IPS-18a (cell line): ENCODE data around the gene TSPEAR.

Experiments
- H3K27ac ChIP-seq: one replicate; pipeline ENCODE4 v1.5.1; 2013; ENCODE audit warnings: low read length
- H3K27me3 ChIP-seq: one replicate; pipeline ENCODE4 v1.6.1; 2013; ENCODE audit warnings: mild to moderate bottlenecking, low read length; ENCODE audit not compliant: control insufficient read depth, insufficient read depth
- H3K36me3 ChIP-seq: one replicate; pipeline ENCODE4 v1.6.1; 2013; ENCODE audit warnings: low read depth, low read length; ENCODE audit not compliant: control insufficient read depth
- H3K4me1 ChIP-seq: one replicate; pipeline ENCODE4 v1.6.1; 2013; ENCODE audit warnings: low read depth, low read length; ENCODE audit not compliant: control insufficient read depth
- H3K4me3 ChIP-seq: one replicate; pipeline ENCODE4 v1.5.1; 2013; ENCODE audit warnings: low read length
- H3K9ac ChIP-seq: one replicate; pipeline ENCODE4 v1.6.1; 2013; ENCODE audit warnings: mild to moderate bottlenecking, low read length, moderate library complexity
- H3K9me3 ChIP-seq: one replicate; pipeline ENCODE4 v1.6.1; 2013; ENCODE audit warnings: low read depth, low read length; ENCODE audit not compliant: control insufficient read depth

The TSPEAR gene

DNA sequence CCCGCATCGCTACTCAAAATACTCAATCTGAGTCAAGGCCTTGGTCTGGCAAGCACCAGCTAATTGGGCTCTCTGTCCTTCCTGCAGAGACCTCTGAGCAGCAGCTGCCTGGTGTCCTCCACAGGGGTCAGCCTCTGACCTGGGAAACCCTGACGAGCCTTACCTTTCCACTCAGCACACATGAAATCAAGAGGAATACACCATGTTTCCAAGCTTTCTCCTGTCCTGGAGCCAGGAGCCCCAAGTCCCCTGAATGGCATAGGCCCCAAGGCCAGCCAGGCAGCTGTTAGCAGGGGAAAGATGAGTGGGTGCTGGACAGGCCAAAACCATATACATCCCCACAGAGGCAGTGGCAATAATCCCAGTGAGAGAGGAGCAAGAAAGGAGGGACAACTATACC lies 27.2 kb upstream of the TSPEAR start:
- H3K36me3 ChIP-seq = no peaks in the 10 kb centered on the region
- no peak overlapping the region for H3K27ac ChIP-seq
- no peaks in the 10 kb centered on the region for H3K27me3 ChIP-seq
- peaks cover 15% of the 10 kb centered on the region for H3K9me3 ChIP-seq
- no peak overlapping the region for H3K9ac ChIP-seq
- H3K4me3 ChIP-seq = no peak overlapping the region
- H3K4me1 ChIP-seq = no peaks in the 10 kb centered on the region

DNA sequence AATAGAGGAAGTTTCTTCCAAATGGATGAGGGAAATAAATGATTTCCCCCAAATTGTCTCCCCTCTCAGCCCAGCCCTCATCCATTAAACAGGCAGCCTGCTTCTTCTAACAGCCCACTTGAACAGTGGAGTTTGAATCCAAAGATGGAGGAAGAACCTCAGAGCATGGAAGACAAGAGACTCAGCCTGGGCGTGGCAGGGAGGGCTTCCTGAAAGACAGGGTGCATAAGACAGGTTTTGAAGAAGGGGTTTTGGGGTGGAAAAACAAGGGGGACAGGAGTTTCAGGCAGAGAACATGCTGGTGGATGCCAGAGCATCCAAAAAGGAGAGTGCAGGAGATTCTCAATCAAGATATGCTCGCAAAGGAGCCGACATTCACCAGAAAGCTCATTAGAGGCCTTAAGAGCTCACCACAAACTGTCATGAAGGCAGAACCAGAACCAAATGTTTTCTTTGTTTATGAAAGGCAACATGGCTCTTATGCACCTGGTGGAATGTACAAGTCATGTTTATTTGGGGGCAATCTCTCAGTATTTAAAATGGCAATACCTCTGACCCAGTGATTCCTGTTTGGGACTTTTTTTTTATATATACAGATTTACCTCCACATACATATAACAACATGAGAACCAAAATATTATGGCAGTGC lies 26.5 kb upstream of the TSPEAR start:
- H3K9ac ChIP-seq = no peak overlapping the region
- peaks cover 15% of the 10 kb centered on the region for H3K9me3 ChIP-seq
- no peak overlapping the region for H3K4me3 ChIP-seq
- H3K27ac ChIP-seq = no peak overlapping the region
- H3K27me3 ChIP-seq = no peaks in the 10 kb centered on the region
- no peaks in the 10 kb centered on the region for H3K4me1 ChIP-seq
- H3K36me3 ChIP-seq = no peaks in the 10 kb centered on the region

DNA sequence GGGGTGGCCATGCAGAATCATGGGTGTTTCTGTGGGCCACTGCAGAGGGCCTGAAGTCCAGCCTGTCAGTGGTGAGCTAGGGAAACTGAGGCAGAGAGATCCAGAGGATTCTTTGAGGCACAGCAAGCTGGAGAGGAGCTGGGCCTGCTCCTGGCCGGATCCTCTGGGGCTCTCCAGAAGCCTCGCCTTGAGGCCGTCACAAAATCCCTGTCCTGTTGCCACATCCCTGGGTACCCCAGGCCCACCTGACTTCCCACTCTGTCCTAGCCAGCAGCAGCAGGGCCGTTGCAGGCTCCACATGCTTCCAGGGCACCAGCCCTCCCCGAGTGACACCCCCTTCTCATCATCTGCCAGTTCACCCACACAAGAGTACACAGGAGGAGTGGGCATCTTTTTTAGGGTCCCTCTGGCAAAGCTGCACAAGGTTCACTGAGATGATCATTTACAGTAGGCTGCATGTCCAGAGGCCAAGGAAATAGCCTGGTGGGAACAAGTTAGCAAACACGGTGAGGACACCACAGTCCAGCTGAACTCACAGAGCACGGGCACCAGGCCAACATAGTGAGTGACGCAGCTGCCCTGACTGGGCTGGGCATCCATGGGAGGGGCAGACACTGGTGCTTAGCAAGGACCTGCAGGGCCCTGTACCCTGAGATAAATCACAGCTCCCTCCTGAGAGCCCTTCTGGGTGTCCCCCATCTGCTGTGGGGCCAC lies 25.1 kb upstream of the TSPEAR start:
- no peak overlapping the region for H3K9ac ChIP-seq
- H3K27me3 ChIP-seq = no peaks in the 10 kb centered on the region
- H3K36me3 ChIP-seq = no peaks in the 10 kb centered on the region
- peaks cover 15% of the 10 kb centered on the region for H3K9me3 ChIP-seq
- no peak overlapping the region for H3K4me3 ChIP-seq
- H3K4me1 ChIP-seq = no peaks in the 10 kb centered on the region
- no peak overlapping the region for H3K27ac ChIP-seq

DNA sequence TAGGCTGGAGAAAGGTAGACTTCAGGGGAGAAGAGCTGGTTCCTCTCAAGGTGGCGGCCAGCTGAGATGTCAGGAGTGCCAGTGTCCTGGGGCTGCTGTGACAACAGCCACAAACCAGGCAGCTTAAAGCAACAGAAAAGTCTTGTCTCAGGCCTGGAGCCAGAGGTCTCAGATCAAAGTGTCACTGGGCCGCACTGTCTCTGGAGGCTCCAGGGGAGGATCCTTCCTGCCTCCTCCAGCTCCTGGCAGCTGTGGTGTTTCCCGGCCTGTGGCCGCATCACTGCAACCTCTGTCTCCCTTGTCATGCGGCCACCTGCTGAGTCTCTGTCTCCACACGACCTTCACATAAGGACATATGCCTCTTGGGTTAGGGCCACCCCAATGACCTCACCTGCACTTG lies 24.4 kb upstream of the TSPEAR start:
- H3K36me3 ChIP-seq = no peaks in the 10 kb centered on the region
- no peaks in the 10 kb centered on the region for H3K4me1 ChIP-seq
- H3K27me3 ChIP-seq = no peaks in the 10 kb centered on the region
- H3K27ac ChIP-seq = no peak overlapping the region
- H3K9ac ChIP-seq = no peak overlapping the region
- H3K9me3 ChIP-seq = peaks cover 15% of the 10 kb centered on the region
- no peak overlapping the region for H3K4me3 ChIP-seq

DNA sequence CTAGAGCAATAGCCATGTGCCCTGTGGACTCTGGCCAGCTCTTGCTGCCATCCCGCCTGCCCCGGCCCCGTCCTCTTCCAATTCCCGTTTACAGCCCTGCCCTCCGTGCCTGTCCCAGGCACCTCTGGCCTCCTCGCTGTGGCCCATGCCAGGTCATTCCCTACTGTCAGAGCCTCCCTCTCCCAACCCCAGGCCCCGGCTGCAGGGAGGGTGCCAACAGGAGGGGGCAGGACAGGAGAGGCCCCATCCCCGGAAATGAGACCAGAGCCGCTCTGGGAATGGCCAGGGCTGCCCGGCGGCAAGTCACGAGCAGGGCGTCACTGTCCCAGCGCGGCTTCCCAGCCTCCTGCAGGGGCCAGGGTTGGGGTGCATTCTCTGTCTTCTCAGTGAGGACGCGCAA lies 23.5 kb upstream of the TSPEAR start:
- no peak overlapping the region for H3K4me3 ChIP-seq
- H3K4me1 ChIP-seq = no peaks in the 10 kb centered on the region
- no peaks in the 10 kb centered on the region for H3K27me3 ChIP-seq
- no peak overlapping the region for H3K9ac ChIP-seq
- no peak overlapping the region for H3K27ac ChIP-seq
- H3K36me3 ChIP-seq = no peaks in the 10 kb centered on the region
- H3K9me3 ChIP-seq = peaks cover 15% of the 10 kb centered on the region

DNA sequence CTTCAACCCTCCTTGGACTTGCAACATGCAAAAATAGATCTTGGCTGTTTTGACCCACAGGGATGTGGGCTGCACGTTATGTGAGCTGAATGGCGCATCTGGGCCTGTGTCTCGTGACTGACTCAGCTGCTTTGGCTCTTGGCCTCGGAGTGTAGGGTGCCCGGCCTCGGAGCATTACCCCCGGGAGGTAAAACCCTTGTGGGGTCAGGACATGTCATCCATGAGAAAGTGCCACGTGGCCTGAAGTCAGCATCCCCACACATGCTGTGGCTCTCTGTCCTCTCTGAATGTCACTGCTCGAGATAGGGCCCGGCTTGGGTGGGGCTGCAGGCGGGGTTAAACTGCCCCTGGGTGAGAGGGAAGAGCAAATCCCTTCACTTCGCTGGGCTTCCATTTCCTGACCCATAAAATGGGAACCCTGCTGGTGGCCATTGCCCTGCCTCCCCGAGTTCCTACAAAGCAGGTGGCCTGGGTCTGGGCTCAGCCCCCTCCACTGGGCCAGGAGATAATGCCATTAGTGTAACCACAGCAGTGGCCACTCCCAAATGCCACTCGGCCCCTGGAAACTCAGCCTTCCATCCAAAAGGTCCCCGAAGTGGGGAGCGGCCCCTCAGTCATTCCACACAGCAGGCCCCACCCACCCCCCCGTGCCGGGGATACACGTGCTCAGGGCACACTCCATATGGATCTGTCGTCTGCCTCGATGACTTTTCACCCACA lies 22.8 kb upstream of the TSPEAR start:
- H3K9ac ChIP-seq = no peak overlapping the region
- H3K36me3 ChIP-seq = no peaks in the 10 kb centered on the region
- H3K4me1 ChIP-seq = no peaks in the 10 kb centered on the region
- H3K27me3 ChIP-seq = no peaks in the 10 kb centered on the region
- H3K9me3 ChIP-seq = peaks cover 15% of the 10 kb centered on the region
- no peak overlapping the region for H3K27ac ChIP-seq
- no peak overlapping the region for H3K4me3 ChIP-seq

DNA sequence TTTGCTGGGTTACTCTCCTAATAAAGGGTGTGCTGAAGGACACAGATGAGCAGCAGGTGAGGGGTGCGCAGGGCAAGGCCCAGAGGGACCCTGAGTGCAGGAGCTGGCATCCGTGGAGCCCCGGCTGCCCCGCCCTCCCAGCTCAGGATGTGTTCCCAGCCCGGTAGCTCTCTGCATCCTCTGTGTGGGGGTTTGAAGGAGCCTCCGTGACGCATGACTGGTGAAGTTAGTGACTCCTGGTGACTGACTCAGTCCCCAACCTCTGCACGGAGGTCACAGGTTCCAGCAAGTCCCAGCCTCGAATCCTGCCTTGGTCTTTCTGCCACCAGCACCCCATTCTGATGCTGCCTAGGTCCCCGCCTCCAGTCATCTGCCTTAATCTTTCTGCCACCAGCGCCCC lies 21.6 kb upstream of the TSPEAR start:
- H3K9ac ChIP-seq = no peak overlapping the region
- H3K4me1 ChIP-seq = no peaks in the 10 kb centered on the region
- peaks cover 8% of the 10 kb centered on the region for H3K9me3 ChIP-seq
- no peak overlapping the region for H3K4me3 ChIP-seq
- no peaks in the 10 kb centered on the region for H3K36me3 ChIP-seq
- no peaks in the 10 kb centered on the region for H3K27me3 ChIP-seq
- no peak overlapping the region for H3K27ac ChIP-seq

DNA sequence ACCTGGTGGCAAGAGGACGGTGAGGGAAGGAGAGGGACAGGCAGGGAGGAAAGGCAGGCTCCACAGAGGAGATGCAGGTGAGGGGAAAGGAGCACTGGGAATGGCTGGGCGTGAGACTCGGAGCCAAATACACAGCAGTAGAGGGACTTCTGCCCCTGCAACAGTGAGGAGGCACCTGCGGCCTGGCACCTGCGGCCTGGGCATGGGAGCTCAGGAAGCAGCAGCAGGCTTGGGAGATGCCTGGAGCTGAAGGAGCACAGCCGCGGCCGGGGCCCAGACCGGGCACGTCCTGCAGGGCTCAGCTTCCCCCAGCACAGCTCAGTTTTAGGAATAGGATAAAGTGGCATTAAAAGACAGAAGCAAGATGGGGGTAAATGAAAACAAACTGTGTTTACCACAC lies 20.9 kb upstream of the TSPEAR start:
- Histone ChIP-seq H3K27ac (no peak overlapping the region), H3K4me1 (no peaks in the 10 kb centered on the region), H3K4me3 (no peak overlapping the region), H3K27me3 (no peaks in the 10 kb centered on the region), H3K9me3 (peaks cover 1% of the 10 kb centered on the region), H3K36me3 (no peaks in the 10 kb centered on the region), H3K9ac (no peak overlapping the region)

DNA sequence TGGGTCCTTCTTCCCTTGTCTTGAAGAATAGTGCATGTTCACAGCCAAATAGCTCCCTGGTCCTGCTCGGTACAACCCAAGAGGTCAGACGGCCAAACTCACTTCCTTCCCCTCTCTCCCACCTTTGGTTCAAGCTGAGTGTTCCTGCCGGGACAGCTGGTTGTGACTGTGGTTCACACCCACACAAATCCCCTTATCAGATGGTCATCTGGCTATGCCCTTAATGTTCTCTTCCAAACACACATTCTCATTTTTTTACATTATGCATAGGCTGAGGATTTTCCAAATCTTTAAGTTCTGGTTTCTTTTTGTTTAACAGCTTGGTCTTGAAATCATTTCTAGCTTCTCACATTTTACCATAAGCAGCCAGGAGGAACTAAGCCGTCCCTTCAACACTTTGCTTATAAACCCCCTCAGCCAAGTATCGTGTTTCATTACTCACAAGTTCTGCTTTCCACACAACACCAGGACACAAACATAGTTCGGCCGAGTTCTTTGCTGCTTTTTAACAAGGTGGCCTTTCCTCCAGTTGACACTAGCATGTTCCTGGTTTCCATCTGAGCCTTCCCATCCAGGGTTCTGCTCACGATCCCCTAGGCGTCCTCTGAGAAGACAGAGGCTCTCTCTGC lies 19.7 kb upstream of the TSPEAR start:
- Histone ChIP-seq H3K9ac (no peak overlapping the region), H3K4me1 (no peaks in the 10 kb centered on the region), H3K4me3 (no peak overlapping the region), H3K27ac (no peak overlapping the region), H3K36me3 (no peaks in the 10 kb centered on the region), H3K27me3 (no peaks in the 10 kb centered on the region), H3K9me3 (no peaks in the 10 kb centered on the region)

DNA sequence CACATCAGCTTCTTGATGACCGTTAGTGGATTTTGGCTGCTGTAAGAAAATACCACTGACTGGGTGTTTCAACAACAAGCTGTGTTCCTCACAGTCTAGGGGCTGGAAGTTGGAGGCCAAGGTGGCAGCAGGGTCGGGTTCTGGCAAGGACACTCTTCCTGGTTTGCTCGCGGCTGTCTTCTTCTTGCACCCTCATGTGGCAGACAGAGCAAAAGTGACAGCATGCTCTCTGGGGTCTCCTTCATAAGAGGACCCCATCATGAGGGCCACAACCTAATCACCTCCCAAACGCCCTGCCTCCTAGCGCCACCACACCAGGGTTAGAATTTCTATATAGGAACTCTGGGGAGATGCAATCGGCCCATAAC lies 18.6 kb upstream of the TSPEAR start:
- H3K4me1 ChIP-seq = no peaks in the 10 kb centered on the region
- H3K36me3 ChIP-seq = no peaks in the 10 kb centered on the region
- no peaks in the 10 kb centered on the region for H3K27me3 ChIP-seq
- no peak overlapping the region for H3K9ac ChIP-seq
- no peaks in the 10 kb centered on the region for H3K9me3 ChIP-seq
- no peak overlapping the region for H3K4me3 ChIP-seq
- H3K27ac ChIP-seq = no peak overlapping the region

DNA sequence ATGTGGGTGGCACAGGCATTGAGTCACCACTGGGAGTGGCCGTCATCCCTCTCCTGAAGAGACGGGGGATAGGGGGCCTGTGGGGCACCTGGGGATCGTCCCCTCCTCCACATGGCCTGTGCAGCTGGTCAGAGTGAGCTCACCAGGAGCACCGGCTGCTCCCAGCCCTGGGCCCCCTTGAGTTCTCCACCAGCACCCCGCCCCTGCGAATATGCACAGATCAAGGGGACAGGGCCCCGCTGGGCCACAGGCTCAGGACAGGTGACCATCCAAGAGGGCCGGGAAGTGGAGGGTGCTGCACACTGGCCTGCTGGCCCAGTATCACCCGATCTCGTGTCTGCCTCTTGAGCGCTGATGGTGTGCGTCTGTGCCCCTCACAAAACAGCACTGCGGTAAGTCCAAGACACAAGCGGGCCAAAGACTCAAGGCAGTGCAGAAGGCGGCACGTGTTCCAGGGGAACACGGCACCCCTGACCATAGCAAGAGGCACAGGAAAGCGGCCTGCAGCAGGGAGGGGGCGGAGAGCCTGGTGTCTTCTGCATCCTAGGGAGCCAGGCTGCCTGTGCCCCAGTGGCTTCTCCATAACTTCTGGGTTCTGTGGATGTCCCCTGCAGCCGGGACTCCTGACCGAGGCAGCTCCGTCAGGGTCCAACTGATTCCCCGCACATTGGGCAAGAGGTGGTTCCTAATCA lies 18.1 kb upstream of the TSPEAR start:
- H3K4me3 ChIP-seq = no peak overlapping the region
- H3K4me1 ChIP-seq = no peaks in the 10 kb centered on the region
- H3K27me3 ChIP-seq = peaks cover under 1% of the 10 kb centered on the region
- no peak overlapping the region for H3K27ac ChIP-seq
- no peaks in the 10 kb centered on the region for H3K9me3 ChIP-seq
- H3K9ac ChIP-seq = no peak overlapping the region
- no peaks in the 10 kb centered on the region for H3K36me3 ChIP-seq
